ENCODE measurements around the gene MSI2. TPM values are rescaled to one million over a fixed set of nuclear protein-coding genes. Genes with fewer than 3 reads are reported as not detected.

MSI2 gene
- total RNA-seq, 1 donor from 2014 or later = 33.8 TPM

DNA sequence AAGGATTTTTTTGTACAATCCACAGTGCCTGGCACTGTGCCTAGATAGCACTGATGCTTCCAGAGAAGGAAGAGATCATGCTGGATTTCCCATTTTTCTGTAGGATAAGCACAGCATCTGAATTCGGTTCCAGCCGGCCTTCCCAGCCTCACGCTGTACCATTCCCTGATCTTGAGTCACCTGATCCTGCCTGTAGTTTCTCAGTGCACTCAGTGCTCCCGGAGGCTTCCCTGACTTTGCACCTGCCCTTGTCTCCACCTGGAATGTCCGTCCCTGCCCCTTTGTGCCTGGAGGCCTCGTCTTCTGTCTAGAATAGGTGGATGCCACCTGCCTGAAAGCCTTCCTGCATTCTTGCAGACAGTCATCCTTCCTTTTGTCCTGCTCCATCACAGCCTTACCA is 308.9 kb downstream of the MSI2 start:
- no peak overlapping the region for H3K4me3 ChIP-seq (ENCODE audit: low read depth, low read length)
- no peaks in the 10 kb centered on the region for H3K27me3 ChIP-seq (ENCODE audit: control insufficient read depth, insufficient read depth, low read length)
- no peaks in the 10 kb centered on the region for H3K36me3 ChIP-seq (ENCODE audit: control insufficient read depth, insufficient read depth, low read length)
- DNase-seq (ENCODE audit: low read depth) = no peak
- TF ChIP-seq, protein P1, sequence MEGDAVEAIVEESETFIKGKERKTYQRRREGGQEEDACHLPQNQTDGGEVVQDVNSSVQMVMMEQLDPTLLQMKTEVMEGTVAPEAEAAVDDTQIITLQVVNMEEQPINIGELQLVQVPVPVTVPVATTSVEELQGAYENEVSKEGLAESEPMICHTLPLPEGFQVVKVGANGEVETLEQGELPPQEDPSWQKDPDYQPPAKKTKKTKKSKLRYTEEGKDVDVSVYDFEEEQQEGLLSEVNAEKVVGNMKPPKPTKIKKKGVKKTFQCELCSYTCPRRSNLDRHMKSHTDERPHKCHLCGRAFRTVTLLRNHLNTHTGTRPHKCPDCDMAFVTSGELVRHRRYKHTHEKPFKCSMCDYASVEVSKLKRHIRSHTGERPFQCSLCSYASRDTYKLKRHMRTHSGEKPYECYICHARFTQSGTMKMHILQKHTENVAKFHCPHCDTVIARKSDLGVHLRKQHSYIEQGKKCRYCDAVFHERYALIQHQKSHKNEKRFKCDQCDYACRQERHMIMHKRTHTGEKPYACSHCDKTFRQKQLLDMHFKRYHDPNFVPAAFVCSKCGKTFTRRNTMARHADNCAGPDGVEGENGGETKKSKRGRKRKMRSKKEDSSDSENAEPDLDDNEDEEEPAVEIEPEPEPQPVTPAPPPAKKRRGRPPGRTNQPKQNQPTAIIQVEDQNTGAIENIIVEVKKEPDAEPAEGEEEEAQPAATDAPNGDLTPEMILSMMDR (IDR thresholded peaks at IDR 0.05; ENCODE audit: insufficient read depth, low read length, poor library complexity, severe bottlenecking) = no peak

DNA sequence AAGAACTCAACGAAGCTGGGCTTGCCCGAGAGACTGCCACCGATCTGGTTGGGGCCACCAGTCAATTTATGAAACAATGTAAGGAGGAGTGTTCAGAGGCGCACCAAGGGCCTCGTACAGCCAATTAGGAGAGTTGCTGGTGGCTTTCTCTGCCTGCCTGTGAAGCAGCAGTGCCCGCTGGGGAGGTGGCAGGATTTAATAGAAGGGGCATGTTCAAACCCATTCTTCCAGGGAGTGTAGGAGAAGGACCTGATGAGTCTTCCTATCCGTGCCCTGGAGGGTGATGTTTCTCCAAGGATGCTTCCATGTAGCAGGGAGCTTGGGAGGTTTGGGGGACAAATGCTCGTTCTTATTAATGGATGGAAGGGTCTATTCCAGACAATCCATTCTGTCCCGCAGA is 310.4 kb downstream of the MSI2 start:
- TF ChIP-seq, protein P1 (IDR thresholded peaks at IDR 0.05; ENCODE audit: insufficient read depth, low read length, poor library complexity, severe bottlenecking) = no peak
- H3K4me3 ChIP-seq (ENCODE audit: low read depth, low read length) = no peak overlapping the region
- H3K36me3 ChIP-seq (ENCODE audit: control insufficient read depth, insufficient read depth, low read length) = no peaks in the 10 kb centered on the region
- H3K27me3 ChIP-seq (ENCODE audit: control insufficient read depth, insufficient read depth, low read length) = no peaks in the 10 kb centered on the region
- DNase-seq (ENCODE audit: low read depth) = no peak

DNA sequence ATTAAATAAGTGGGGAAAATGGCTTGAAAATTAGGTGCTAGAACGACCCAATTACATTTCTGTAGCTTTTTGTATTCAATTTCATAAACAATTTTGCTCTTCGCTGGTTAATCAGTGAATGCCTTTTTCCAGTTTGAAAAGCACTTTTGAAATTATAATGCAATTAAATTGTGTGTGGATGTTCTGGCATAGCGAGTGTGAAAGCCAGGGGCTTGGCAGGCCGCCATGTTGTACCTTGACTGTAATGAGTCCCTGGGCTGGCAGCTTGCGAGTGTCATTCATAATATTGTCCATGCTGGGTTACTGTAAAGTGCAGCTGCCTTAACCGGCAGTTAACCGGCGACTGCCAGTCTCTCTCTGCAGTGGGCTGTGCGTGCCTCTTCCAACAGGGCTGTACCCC is 310.9 kb downstream of the MSI2 start:
- TF ChIP-seq, protein P1 (IDR thresholded peaks at IDR 0.05; ENCODE audit: insufficient read depth, low read length, poor library complexity, severe bottlenecking) = no peak
- H3K27me3 ChIP-seq (ENCODE audit: control insufficient read depth, insufficient read depth, low read length) = no peaks in the 10 kb centered on the region
- H3K36me3 ChIP-seq (ENCODE audit: control insufficient read depth, insufficient read depth, low read length) = no peaks in the 10 kb centered on the region
- DNase-seq (ENCODE audit: low read depth) = no peak
- H3K4me3 ChIP-seq (ENCODE audit: low read depth, low read length) = no peak overlapping the region

DNA sequence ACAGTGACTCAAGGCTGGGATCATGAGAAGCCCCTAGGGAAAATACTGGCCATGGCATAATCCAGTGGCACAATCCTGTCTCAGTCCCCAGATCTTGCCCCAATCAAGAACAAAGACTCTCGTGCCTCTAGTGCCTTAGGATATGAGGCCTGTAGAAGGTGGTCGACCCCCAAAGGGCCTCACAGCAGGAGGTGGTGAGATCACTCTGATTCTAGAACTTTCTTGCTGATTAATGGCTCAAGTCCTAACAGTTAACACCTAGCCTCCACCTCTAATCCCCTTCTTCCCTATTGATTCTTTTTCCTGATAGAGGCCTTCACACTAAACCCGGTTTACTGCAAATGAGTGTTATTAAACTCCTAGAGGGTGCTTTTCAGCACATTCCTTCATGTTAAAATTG is 312.0 kb downstream of the MSI2 start:
- TF ChIP-seq, protein P1 (IDR thresholded peaks at IDR 0.05; ENCODE audit: insufficient read depth, low read length, poor library complexity, severe bottlenecking) = no peak
- Histone ChIP-seq H3K4me3 (ENCODE audit: low read depth, low read length) (no peak overlapping the region), H3K27me3 (ENCODE audit: control insufficient read depth, insufficient read depth, low read length) (no peaks in the 10 kb centered on the region), H3K36me3 (ENCODE audit: control insufficient read depth, insufficient read depth, low read length) (no peaks in the 10 kb centered on the region)
- DNase-seq (ENCODE audit: low read depth) = no peak

DNA sequence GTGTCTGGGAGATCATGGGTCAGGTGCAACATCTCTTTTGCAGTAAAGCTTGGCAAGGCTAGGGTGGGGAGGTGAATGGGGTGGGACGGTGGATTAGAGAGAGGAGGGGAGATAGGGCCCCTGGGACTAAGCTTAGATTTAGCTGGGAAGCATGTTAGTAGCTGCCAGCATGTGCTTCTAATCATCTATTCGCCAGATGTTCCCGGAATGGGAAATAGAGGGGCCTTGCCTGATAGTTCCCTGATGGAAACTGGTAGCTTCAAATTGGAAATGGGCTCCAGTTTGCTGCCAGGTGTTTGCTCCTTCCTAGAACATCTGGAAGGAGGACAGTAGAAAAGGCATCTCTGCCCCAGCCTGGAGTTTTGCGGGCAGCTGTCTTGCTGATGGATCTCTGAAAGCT is 312.7 kb downstream of the MSI2 start:
- no peak for DNase-seq (ENCODE audit: low read depth)
- H3K27me3 ChIP-seq (ENCODE audit: control insufficient read depth, insufficient read depth, low read length) = no peaks in the 10 kb centered on the region
- TF ChIP-seq, protein P1 (IDR thresholded peaks at IDR 0.05; ENCODE audit: insufficient read depth, low read length, poor library complexity, severe bottlenecking) = no peak
- no peak overlapping the region for H3K4me3 ChIP-seq (ENCODE audit: low read depth, low read length)
- no peaks in the 10 kb centered on the region for H3K36me3 ChIP-seq (ENCODE audit: control insufficient read depth, insufficient read depth, low read length)

DNA sequence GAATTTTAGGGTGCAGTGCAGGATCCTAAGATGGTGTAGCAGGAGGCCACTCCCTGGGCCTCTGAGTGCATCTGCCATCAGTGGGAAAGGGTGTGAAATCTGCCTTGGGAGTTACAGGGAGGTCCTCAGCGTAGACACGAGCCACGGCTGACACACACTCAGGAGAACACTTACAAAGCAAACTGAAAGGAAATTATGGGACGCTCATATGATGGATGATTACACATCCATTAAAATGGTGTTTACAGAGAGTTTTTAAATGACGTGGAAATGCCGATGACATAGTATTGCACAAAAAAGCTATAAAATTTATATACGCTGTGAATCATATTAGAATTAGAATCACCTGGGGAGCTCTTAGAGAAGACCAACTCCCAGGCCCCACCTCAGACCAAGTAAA is 313.5 kb downstream of the MSI2 start:
- H3K4me3 ChIP-seq (ENCODE audit: low read depth, low read length) = no peak overlapping the region
- H3K36me3 ChIP-seq (ENCODE audit: control insufficient read depth, insufficient read depth, low read length) = no peaks in the 10 kb centered on the region
- no peaks in the 10 kb centered on the region for H3K27me3 ChIP-seq (ENCODE audit: control insufficient read depth, insufficient read depth, low read length)
- TF ChIP-seq, protein P1 (IDR thresholded peaks at IDR 0.05; ENCODE audit: insufficient read depth, low read length, poor library complexity, severe bottlenecking) = no peak
- no peak for DNase-seq (ENCODE audit: low read depth)
